ENCODE data around the gene SP7. TPM values are rescaled to one million over a fixed set of nuclear protein-coding genes. Genes with fewer than 3 reads are reported as not detected.
"Not testable (repeated sequence)": the region's sequence is repeated elsewhere in the genome, so short reads cannot be mapped to it uniquely, and the experiment has no call there.

SP7 gene
- total RNA-seq, 8 experiments from 2014 or later, result 0.14 to 1.4 (median 0.24) TPM

DNA sequence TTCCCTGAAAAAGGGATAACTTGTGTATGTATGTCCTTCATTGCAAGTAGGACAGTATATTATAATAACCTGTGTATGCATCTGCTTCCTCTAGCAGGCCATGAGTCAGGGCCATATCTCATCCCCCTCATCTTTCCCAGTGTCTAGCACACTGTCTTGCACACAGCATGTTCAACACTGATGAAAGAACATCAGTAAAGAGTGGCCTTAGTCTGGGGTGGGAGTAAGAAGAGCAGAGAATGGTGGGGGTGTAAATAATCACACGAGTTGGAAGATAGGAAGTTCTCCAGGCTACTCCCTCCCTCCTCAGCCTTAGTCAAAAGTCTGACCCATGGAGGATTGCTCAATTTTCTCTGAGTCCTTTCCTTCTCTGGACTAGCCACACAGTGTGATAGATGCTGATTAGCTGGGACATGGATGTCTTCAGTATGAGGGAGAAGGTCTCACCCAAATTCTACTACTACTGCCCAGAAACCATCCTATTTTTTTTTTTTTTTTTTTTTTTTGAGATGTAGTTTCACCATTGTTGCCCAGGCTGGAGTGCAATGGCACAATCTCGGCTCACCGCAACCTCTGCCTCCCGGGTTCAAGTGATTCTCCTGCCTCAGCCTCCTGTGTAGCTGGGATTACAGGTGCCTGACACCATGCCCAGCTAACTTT, 29.2 kb upstream of the SP7 start:
- Histone ChIP-seq H3K4me3 (no peak overlapping the region), H3K4me1 (replicated peaks in 1 of 2) (peaks cover under 1 to 2% of the 10 kb centered on the region in 2 donors), H3K27ac (no peak overlapping the region)
- peak; percentile 26 to 83 (median 55) for ATAC-seq (replicated peaks in 6 of 8)
- in situ Hi-C loops (cut with MboI; ENCODE audit: low pct_unique_long_range_greater_than_20kb in 2 of 9, low sequenced_read_pairs in 9 of 9, unreplicated experiment in 9 of 9), result no loop called here
- 50 to 100% (median 82%) methylated on average over 1 to 4 of the region's 4 CpGs; no CpG with 5 or more reads in 4 of the 10 experiments for WGBS, 10 experiments

DNA sequence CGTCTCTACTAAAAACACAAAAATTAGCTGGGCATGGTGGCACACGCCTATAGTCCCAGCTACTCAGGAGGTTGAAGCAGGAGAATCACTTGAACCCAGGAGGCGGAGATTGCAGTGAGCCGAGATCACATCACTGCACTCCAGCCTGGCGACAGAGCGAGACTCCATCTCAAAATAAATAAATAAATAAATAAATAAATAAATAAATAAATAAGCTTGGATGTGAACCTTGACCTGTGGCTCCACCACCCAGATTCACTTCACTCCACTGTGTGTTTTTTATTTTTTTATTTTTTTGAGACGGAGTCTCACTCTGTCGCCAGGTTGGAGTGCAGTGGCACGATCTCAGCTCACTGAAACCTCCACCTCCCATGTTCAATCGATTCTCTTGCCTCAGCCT, 25.5 kb upstream of the SP7 start:
- in situ Hi-C loops (cut with MboI; ENCODE audit: low pct_unique_long_range_greater_than_20kb in 2 of 9, low sequenced_read_pairs in 9 of 9, unreplicated experiment in 9 of 9); ATAC-seq (replicated peaks in 6 of 8): not testable (repeated sequence)
- 80 to 100% (median 89%) methylated on average over 2 to 9 of the region's 10 CpGs; no CpG with 5 or more reads in 1 of the 10 experiments for WGBS, 10 experiments

DNA sequence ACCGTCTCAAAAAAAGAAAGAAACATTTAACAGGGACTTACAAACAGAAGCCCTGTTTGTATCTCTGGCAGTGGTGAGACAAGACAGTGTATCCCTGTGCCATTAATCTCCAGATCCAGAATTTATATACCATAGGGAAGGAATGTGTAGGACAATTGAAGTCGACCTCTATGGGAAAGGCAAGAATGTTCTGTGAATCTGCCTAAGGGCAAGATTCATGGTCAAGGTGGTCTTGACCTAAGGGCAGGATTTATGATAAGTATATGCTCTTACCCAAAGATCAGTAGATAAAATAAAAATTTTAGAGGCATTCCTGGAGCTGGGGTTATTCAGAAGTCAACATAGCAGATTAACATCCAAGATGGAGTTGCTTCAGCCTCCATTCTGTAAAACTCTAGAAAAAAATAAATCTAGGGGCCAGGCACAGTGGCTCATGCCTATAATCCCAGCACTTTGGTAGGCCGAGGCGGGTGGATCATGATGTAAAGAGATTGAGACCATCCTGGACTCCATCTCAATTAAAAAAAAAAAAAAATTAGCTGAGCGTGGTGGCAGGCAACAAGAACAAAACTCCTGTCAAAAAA, 22.8 kb upstream of the SP7 start:
- in situ Hi-C loops (cut with MboI; ENCODE audit: low pct_unique_long_range_greater_than_20kb in 2 of 9, low sequenced_read_pairs in 9 of 9, unreplicated experiment in 9 of 9), result loop anchor here in 1 of 9 experiments (10.0 kb wide), 1 partner anchor 66 kb away; the partner anchor contains the start of gene AMHR2
- Histone ChIP-seq H3K4me1 (replicated peaks in 1 of 2) (no peaks in the 10 kb centered on the region), H3K27ac (no peak overlapping the region), H3K4me3 (no peak overlapping the region)
- ATAC-seq (replicated peaks in 6 of 8), result no peak
- 71 to 100% (median 89%) methylated on average over 1 to 4 of the region's 5 CpGs; no CpG with 5 or more reads in 1 of the 10 experiments for WGBS, 10 experiments

More for the DNA sequence above, 25.5 kb upstream of the SP7 start:
- not testable (repeated sequence) for H3K4me3 ChIP-seq; H3K27ac ChIP-seq; H3K4me1 ChIP-seq (replicated peaks in 1 of 2)

DNA sequence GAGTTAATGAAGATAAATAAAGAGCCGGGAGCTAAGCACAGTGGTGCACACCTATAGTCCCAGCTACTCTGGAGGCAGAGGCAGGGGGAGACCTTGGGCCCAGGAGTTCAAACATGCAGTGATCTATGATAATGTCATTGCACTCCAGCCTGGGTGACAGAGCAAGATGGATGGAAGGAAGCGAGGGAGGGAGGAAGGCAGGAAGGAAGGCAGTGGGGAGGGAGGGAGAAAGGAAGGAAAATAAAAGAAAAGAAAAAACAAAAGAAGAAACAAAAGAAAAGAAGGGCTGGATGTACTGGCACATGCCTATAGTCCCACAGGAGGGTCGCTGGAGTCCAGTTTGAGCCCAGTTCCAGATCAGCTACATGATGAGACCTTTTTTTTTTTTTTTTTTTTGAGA, 19.0 kb upstream of the SP7 start:
- in situ Hi-C loops (cut with MboI; ENCODE audit: low pct_unique_long_range_greater_than_20kb in 2 of 9, low sequenced_read_pairs in 9 of 9, unreplicated experiment in 9 of 9), result loop anchor here in 1 of 9 experiments (10.0 kb wide), 1 partner anchor 70 kb away; the partner anchor contains the start of gene AMHR2
- peak in 4 of 8 experiments; percentile 24 to 46 (median 32) for ATAC-seq (replicated peaks in 6 of 8)
- 18 to 100% (median 47%) methylated on average over 1 to 3 of the region's 3 CpGs; no CpG with 5 or more reads in 2 of the 10 experiments for WGBS, 10 experiments

DNA sequence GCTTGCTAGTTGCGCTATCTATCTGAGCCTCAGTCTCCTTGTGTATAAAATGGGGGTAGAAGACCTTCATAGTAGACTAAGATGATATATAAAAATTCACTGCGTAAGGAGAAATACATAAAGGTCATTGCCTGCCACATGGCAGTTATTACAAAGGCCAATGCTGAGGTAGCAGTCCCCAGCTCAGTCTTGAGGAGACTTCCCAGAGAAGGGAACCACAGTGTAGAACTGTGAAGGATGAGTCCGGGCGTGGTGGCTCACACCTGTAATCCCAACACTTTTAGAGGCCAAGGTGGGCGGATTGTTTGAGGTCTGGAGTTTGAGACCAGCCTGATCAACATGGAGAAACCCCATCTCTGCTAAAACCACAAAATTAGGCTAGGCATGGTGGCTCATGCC, 17.1 kb upstream of the SP7 start:
- H3K27ac ChIP-seq, result no peak overlapping the region
- H3K4me1 ChIP-seq (replicated peaks in 1 of 2), result no peaks in the 10 kb centered on the region
- no peak overlapping the region for H3K4me3 ChIP-seq
- in situ Hi-C loops (cut with MboI; ENCODE audit: low pct_unique_long_range_greater_than_20kb in 2 of 9, low sequenced_read_pairs in 9 of 9, unreplicated experiment in 9 of 9), result loop anchor here in 1 of 9 experiments (10.0 kb wide), 1 partner anchor 72 kb away; the partner anchor contains the start of gene AMHR2
- no peak for ATAC-seq (replicated peaks in 6 of 8)
- WGBS, 10 experiments, result 79 to 100% (median 92%) methylated on average over 1 to 5 of the region's 5 CpGs; no CpG with 5 or more reads in 2 of the 10 experiments

More for the DNA sequence above, 19.0 kb upstream of the SP7 start:
- H3K27ac ChIP-seq, result no peak overlapping the region
- no peaks in the 10 kb centered on the region for H3K4me1 ChIP-seq (replicated peaks in 1 of 2)
- no peak overlapping the region for H3K4me3 ChIP-seq

DNA sequence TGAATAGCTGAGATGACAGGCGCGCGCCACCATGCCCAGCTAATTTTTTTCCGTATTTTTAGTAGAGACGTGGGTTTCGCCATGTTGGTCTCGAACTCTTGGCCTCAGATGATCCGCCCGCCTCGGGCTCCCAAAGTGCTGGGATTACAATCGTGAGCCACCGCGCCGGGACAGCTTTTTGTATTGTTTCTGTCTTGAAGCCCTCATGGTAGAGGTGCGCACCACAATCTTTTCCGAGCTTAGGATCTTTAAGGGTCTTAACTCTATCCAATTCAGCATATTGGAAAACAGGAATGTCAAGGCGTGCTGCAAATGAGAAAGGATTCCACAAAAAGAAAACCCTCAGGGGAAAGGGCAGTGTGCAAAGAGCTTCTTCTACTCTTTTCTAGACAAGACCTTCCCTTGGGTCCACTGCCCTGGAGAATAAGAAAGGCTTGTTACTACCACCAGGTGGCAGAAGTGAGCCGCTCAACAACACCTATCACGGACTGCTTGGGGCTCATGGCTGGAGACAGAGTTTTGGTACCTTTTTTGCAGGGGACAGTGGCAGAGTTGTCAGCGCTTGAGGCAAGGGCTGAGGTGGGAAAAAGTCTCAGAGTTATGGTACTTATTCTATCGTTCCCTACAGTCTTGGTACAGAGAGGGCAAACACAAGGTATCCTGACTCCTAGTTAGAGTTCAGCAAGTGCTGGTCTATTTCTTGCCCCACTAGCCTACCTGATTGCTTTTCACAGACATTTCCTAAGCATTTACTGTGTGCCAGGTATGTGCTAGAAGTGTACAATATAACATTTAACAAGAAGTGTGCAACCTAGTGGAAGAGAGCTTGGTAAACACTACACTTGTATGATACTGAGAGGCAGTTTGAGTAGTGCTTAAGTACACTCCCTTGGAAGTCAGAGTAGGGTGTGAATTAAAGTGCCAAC, 16.4 kb upstream of the SP7 start:
- Histone ChIP-seq H3K4me1 (replicated peaks in 1 of 2) (no peaks in the 10 kb centered on the region), H3K4me3 (no peak overlapping the region), H3K27ac (no peak overlapping the region)
- ATAC-seq (replicated peaks in 6 of 8), result peak; percentile 99 to 100 (median 100)
- in situ Hi-C loops (cut with MboI; ENCODE audit: low pct_unique_long_range_greater_than_20kb in 2 of 9, low sequenced_read_pairs in 9 of 9, unreplicated experiment in 9 of 9), result loop anchor here in 1 of 9 experiments (10.0 kb wide), 1 partner anchor 72 kb away; the partner anchor contains the start of gene AMHR2
- 0 to 90% (median 58%) methylated on average over 1 to 18 of the region's 21 CpGs for WGBS, 10 experiments

DNA sequence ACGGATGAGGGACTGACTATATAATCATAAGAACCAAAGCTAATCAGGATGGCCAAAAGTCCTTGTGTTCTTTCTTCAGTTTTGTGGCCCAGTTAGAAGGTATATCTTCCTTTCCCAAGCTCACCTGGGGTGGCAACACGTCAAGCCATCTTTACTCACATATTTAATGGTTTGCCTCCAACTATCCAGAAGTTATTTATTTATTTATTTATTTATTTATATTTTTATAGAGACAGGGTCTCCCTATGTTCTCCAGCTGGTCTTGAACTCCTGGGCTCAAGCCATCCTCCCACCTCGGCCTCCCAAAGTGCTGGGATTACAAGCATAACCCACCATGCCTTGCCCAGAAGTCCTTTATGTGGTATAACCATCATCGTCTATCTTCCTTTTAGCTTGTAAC, 11.8 kb upstream of the SP7 start:
- no peak overlapping the region for H3K4me3 ChIP-seq
- H3K4me1 ChIP-seq (replicated peaks in 1 of 2), result peaks cover 0 to 5% of the 10 kb centered on the region in 2 donors
- no peak for ATAC-seq (replicated peaks in 6 of 8)
- no peak overlapping the region for H3K27ac ChIP-seq
- in situ Hi-C loops (cut with MboI; ENCODE audit: low pct_unique_long_range_greater_than_20kb in 2 of 9, low sequenced_read_pairs in 9 of 9, unreplicated experiment in 9 of 9), result loop anchor here in 3 of 9 experiments (10.0 to 25.0 kb wide), 3 partner anchors 77 to 164 kb away; partner anchors contain the start of genes NPFF (in 2 of the 3), TARBP2 (in 2 of the 3), AMHR2 (in 1 of the 3) and PRR13 (in 1 of the 3)
- WGBS, 10 experiments, result 61 to 100% (median 82%) methylated on average over 1 to 4 of the region's 4 CpGs

DNA sequence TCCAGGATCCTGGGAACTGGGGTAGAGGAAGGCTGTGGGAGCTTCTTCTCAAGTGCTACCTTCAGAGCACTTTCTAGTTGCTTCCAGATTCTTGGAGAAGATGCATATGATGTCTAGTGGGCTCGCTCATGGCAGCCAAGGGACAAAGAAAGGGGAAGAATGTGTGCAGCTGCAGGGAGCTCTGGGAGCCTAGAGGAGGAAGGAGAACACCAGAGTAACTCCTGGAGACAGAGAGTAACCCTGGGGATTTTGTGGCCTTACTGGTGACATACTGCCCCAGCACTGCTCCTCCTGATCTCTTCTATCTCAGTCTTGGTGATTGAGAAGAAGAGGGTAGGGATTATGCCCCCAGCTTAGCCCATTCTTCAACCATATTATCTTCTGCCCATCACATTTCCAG, 10.3 kb upstream of the SP7 start:
- Histone ChIP-seq H3K4me3 (no peak overlapping the region), H3K27ac (no peak overlapping the region), H3K4me1 (replicated peaks in 1 of 2) (peaks cover 0 to 5% of the 10 kb centered on the region in 2 donors)
- 75 to 86% methylated on average over 1 of the region's 1 CpG; no CpG with 5 or more reads in 8 of the 10 experiments for WGBS, 10 experiments
- ATAC-seq (replicated peaks in 6 of 8), result no peak
- in situ Hi-C loops (cut with MboI; ENCODE audit: low pct_unique_long_range_greater_than_20kb in 2 of 9, low sequenced_read_pairs in 9 of 9, unreplicated experiment in 9 of 9), result loop anchor here in 3 of 9 experiments (10.0 to 25.0 kb wide), 3 partner anchors 78 to 166 kb away; partner anchors contain the start of genes NPFF (in 2 of the 3), TARBP2 (in 2 of the 3), AMHR2 (in 1 of the 3) and PRR13 (in 1 of the 3)

DNA sequence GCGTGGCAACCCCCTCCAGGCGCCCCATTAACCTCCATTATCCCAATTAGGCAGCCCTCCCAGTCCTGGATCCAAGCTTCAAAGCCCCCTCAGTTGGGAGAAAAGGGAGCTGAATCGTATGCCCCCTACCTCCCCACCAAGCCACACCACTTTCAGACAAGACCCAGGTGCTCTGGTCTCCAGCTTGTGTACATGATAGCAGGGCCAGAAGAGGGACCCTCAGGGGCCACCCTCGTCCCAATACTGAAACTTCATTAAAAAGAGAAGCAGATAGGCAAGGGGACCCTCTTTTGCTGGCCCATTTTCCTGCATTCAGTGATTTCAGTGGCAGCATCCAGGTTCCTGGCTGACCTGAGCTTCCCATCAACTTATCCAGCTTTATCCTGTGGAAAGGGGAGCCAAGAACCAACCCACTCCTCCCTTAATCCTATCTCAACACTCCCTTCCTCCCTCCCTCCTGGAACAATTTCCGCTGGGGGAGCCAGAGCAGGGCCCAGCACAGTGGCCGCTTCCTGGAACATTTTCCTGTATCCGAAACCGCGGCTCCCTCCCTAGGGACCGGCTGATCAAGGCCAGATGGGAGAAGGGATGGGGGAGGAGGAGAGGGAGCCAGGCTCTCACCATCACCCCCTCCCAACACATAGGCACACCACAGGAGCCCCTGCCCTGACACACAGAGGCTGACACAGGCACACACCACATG, 9.5 kb upstream of the SP7 start:
- in situ Hi-C loops (cut with MboI; ENCODE audit: low pct_unique_long_range_greater_than_20kb in 2 of 9, low sequenced_read_pairs in 9 of 9, unreplicated experiment in 9 of 9), result loop anchor here in 3 of 9 experiments (10.0 to 25.0 kb wide), 3 partner anchors 79 to 167 kb away; partner anchors contain the start of genes NPFF (in 2 of the 3), TARBP2 (in 2 of the 3), AMHR2 (in 1 of the 3) and PRR13 (in 1 of the 3)
- 4 to 81% (median 43%) methylated on average over 1 to 6 of the region's 10 CpGs; no CpG with 5 or more reads in 5 of the 10 experiments for WGBS, 10 experiments
- Histone ChIP-seq H3K4me1 (replicated peaks in 1 of 2) (peaks cover 0 to 5% of the 10 kb centered on the region in 2 donors), H3K27ac (no peak overlapping the region), H3K4me3 (peak overlapping the region in 4 of 5 donors; percentile 38 to 58 (median 49))
- ATAC-seq (replicated peaks in 6 of 8), result peak in 3 of 8 experiments; percentile 7 to 41 (median 24)

DNA sequence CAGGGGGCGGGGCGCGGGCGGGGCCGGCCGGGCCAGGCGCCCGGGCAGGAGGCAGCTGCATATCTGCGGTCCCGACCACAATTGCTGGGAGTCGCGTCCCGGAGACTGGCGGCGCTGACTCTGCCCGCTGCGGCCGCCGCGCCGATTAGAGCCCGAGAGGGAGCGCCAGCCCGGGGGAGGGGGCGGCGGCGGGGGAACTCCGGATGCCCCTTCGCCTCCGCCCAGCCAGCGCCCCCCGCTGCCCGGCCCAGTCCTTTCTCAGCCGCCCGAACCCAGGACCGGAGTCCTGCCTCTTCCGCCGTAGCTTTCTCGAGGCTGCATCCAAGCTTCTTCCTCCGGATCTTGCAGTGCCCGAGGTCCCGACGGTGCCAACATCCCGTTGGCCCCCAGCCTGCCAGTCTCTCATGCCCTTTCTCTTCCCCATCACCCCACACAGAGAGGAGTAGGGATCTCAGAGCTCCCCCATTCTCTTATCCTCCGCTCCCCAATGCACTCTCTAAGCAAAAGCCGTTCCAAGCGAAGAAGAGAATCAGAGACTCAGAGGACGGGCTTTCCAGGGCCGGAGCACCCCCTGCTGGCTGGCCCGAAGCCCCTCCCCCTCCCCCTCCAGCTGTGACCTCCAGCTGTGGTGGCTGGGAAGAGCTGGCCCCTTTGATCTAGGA, 8.8 kb upstream of the SP7 start:
- Histone ChIP-seq H3K27ac (peak overlapping the region in 1 of 2 donors; percentile 4), H3K4me3 (peak overlapping the region; percentile 38 to 58 (median 47)), H3K4me1 (replicated peaks in 1 of 2) (peaks cover 0 to 5% of the 10 kb centered on the region in 2 donors)
- peak; percentile 83 to 94 (median 90) for ATAC-seq (replicated peaks in 6 of 8)
- 0% methylated on average over 6 of the region's 50 CpGs; no CpG with 5 or more reads in 9 of the 10 experiments for WGBS, 10 experiments
- in situ Hi-C loops (cut with MboI; ENCODE audit: low pct_unique_long_range_greater_than_20kb in 2 of 9, low sequenced_read_pairs in 9 of 9, unreplicated experiment in 9 of 9), result loop anchor here in 3 of 9 experiments (10.0 to 25.0 kb wide), 3 partner anchors 80 to 167 kb away; partner anchors contain the start of genes NPFF (in 2 of the 3), TARBP2 (in 2 of the 3), AMHR2 (in 1 of the 3) and PRR13 (in 1 of the 3)

DNA sequence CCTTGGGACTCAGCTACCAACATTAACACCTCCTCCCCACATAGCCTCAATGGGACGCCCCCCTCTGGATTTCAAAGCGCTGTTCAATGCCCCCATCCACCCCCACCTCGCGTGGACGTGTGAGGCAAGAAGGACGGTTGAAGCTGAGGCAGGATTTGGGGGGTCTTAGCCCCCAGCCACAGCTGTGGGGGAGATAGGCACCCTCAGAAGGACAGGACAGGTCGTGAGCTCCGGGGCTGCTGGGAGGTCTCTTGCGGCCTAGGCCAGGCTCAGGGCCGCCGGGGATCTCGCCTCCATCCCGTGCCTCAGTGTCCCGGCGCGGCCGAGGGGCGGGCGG, 8.3 kb upstream of the SP7 start:
- H3K4me3 ChIP-seq, result peak overlapping the region; percentile 38 to 58 (median 47)
- peak overlapping the region in 1 of 2 donors; percentile 4 for H3K27ac ChIP-seq
- peak in 2 of 8 experiments; percentile 1 to 4 for ATAC-seq (replicated peaks in 6 of 8)
- whole genome bisulfite sequencing, 10 experiments, result no CpG with 5 or more reads among the region's 19 CpGs
- in situ Hi-C loops (cut with MboI; ENCODE audit: low pct_unique_long_range_greater_than_20kb in 2 of 9, low sequenced_read_pairs in 9 of 9, unreplicated experiment in 9 of 9), result loop anchor here in 3 of 9 experiments (10.0 to 25.0 kb wide), 3 partner anchors 80 to 168 kb away; partner anchors contain the start of genes NPFF (in 2 of the 3), TARBP2 (in 2 of the 3), AMHR2 (in 1 of the 3) and PRR13 (in 1 of the 3)
- H3K4me1 ChIP-seq (replicated peaks in 1 of 2), result peaks cover 0 to 5% of the 10 kb centered on the region in 2 donors
